Stimulated activated CD4-positive, alpha-beta T cell treated with anti-CD3 and anti-CD28 coated beads, Interleukin-12 subunit alpha, Interleukin-12 subunit beta, amount 100 ng/mL, for 24 hours (primary cell): Measurements from ENCODE around the gene TFF3.
A peak's percentile ranks its signal among the peaks of the same experiment; 100 is the strongest.

ENCODE experiments used
- DNase-seq, 2 experiments: peaks; one replicate each; pipeline ENCODE4 v3.0.0-alpha.2; 2020; ENCODE audit warnings: low read depth in 2 of 2

Gene TFF3

GRCh38 chr21:42320791-42321190, 5.6 kb upstream of the TFF3 start:
- DNase-seq: no peak

- DNase-seq: no peak
These were observed 4.8 kb upstream of the TFF3 start for GRCh38 chr21:42319851-42320572.

GRCh38 chr21:42319376-42319775, 4.2 kb upstream of the TFF3 start:
- DNase-seq: no peak

- no peak for DNase-seq
These were observed 2.9 kb upstream of the TFF3 start for GRCh38 chr21:42317826-42318746.

- no peak for DNase-seq
These were observed 2.1 kb upstream of the TFF3 start for GRCh38 chr21:42317341-42317741.

GRCh38 chr21:42316891-42317290, 1.7 kb upstream of the TFF3 start:
- no peak for DNase-seq

GRCh38 chr21:42314616-42315295, 453 bp downstream of the TFF3 start:
- DNase-seq: no peak

- DNase-seq: no peak
These were observed 1.7 kb downstream of the TFF3 start for GRCh38 chr21:42313501-42313969.

- no peak for DNase-seq
These were observed 2.5 kb downstream of the TFF3 start for GRCh38 chr21:42312626-42313104.

GRCh38 chr21:42311816-42312625, 3.2 kb downstream of the TFF3 start:
- DNase-seq: no peak

- no peak for DNase-seq
These were observed 4.0 kb downstream of the TFF3 start for GRCh38 chr21:42311160-42311559.

GRCh38 chr21:42310411-42311001, 4.7 kb downstream of the TFF3 start:
- no peak for DNase-seq

GRCh38 chr21:42309753-42310213, 5.4 kb downstream of the TFF3 start:
- DNase-seq: peak; percentile 38 to 63

- DNase-seq: no peak
These were observed 6.1 kb downstream of the TFF3 start for GRCh38 chr21:42308914-42309752.

- DNase-seq: no peak
These were observed 6.9 kb downstream of the TFF3 start for GRCh38 chr21:42308161-42308913.

GRCh38 chr21:42307106-42307505, 8.1 kb downstream of the TFF3 start:
- DNase-seq: no peak

- DNase-seq: no peak
These were observed 8.7 kb downstream of the TFF3 start for GRCh38 chr21:42306366-42307035.

- DNase-seq: no peak
These were observed 9.5 kb downstream of the TFF3 start for GRCh38 chr21:42305707-42306147.
